ENCODE results near the gene ZNF350. TPM values are rescaled to one million over a fixed set of nuclear protein-coding genes. Genes with fewer than 3 reads are reported as not detected.
A peak's percentile ranks its signal among the peaks of the same experiment; 100 is the strongest.

Gene ZNF350
- total RNA-seq, 2 experiments from 2014 or later, result 37.6 to 39.2 TPM

- H3K4me1 Mint-ChIP-seq (ENCODE audit: low read depth), result peaks cover 36% of the 10 kb centered on the region
- TF ChIP-seq CTCF (IDR thresholded peaks at IDR 0.05), result no peak
- ATAC-seq (ENCODE audit: poor library complexity) (no peak), DNase-seq (no peak)
- H3K4me3 Mint-ChIP-seq, result peak overlapping the region; percentile 97
- peaks cover 24% of the 10 kb centered on the region for H3K9me3 Mint-ChIP-seq
- ChIA-PET CTCF (no interaction called here), POLR2A (no interaction called here)
- no peaks in the 10 kb centered on the region for H3K27me3 Mint-ChIP-seq
- peaks cover 17% of the 10 kb centered on the region for H3K4me1 ChIP-seq (ENCODE audit: insufficient read depth, low read length)
- peaks cover 21 to 49% of the 10 kb centered on the region in 2 experiments for H3K9me3 ChIP-seq (ENCODE audit: control insufficient read depth in 1 of 2, insufficient read depth in 1 of 2, low read length in 2 of 2)
- H3K4me3 ChIP-seq (ENCODE audit: low read length), result peak overlapping the region; percentile 78
- H3K27ac ChIP-seq (ENCODE audit: low read depth in 1 of 2, low read length in 2 of 2), result no peak overlapping the region
- intact Hi-C loops (cut with DNase I, micrococcal nuclease), result loop anchor here (1.0 to 10.0 kb wide), 6 partner anchors 24 to 333 kb away; partner anchors contain the start of genes ZNF350 (in 1 of the 2), ZNF577 (in 1 of the 2) and ZNF614 (in 1 of the 2)
- H3K27ac Mint-ChIP-seq, result peak overlapping the region; percentile 86
- no peaks in the 10 kb centered on the region for H3K27me3 ChIP-seq (ENCODE audit: control insufficient read depth in 1 of 2, insufficient read depth in 2 of 2, low read length in 2 of 2)
- H3K36me3 ChIP-seq (ENCODE audit: insufficient read depth, low read length), result peaks cover 24% of the 10 kb centered on the region
- H3K36me3 Mint-ChIP-seq (ENCODE audit: low read depth), result peaks cover 93% of the 10 kb centered on the region
Observed at GRCh38 chr19:51927859-51928258, 58.8 kb downstream of the ZNF350 start.

DNA sequence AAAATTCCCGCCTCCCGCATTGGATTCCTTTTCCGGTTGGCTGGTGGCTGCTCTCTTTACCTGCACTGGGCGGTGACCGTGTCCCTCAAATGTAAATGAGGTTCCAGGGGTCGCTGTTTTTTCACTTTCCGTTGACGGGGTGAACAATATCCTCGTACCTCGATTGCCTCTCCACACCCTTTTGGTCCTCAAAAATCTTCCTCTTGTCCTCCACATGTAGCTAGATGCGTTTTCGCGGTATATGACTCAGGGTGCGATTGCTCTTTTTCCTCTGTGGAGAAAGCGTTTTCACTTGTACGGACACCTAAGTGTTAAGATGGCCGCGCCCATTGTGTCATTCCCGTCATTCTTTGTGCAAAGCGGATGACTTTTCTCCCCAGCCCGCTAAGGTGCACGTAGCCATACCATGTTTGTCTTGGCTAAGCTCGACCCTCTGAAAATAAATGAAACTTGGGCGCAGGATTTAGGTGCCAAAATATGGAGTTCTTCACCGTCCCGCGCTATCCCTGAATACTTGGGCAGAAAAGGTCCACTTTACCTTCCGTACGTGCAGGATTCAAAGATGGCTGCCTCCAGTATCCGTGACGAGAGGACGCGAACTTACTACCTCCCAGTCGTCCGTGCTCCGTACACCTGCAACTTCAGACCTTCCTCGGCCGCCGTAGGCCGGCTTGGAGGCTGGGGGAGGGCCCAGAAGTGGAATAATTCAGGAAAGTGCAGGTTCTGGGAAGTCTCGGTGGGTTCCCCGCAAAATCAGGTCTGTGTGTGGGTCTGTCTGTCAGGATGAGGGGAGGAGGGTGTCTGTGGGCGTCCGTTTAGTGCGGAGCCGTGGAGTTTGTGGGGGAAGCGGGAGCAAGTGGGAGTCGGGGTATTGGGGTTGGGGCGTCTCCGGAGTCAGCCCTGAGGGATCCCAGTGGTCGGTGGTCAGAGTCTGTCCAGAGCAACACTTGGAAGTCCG, 59.6 kb downstream of the ZNF350 start, which contains the start of gene ZNF613:
Gene ZNF613, plus strand, starts transcription at position 689 of the 958 bp plus-strand sequence. CDS start 8,749 bp downstream, outside the sequence.
- POLR2A ChIA-PET, result interaction anchor here (0.7 to 1.1 kb wide), 4 partner anchors 23 to 263 kb away, joined by 3 to 4 read pairs (median 4); partner anchors contain the start of gene PPP2R1A
- ATAC-seq (ENCODE audit: poor library complexity), result peak; percentile 88
- Mint-ChIP-seq H3K36me3 (ENCODE audit: low read depth) (peaks cover 93% of the 10 kb centered on the region), H3K9me3 (peaks cover 24% of the 10 kb centered on the region), H3K27ac (peak within 1 kb of the TSS; percentile 86), H3K4me1 (ENCODE audit: low read depth) (peaks cover 36% of the 10 kb centered on the region), H3K27me3 (no peaks in the 10 kb centered on the region), H3K4me3 (peak within 1 kb of the TSS; percentile 97)
- CTCF ChIA-PET, result interaction anchor here (1.5 kb wide), 1 partner anchor 81 kb away, joined by 3 read pairs; the partner anchor contains the start of gene ZNF615
- Histone ChIP-seq H3K27me3 (ENCODE audit: control insufficient read depth in 1 of 2, insufficient read depth in 2 of 2, low read length in 2 of 2) (no peaks in the 10 kb centered on the region), H3K36me3 (ENCODE audit: insufficient read depth, low read length) (peaks cover 20% of the 10 kb centered on the region), H3K4me3 (ENCODE audit: low read length) (peak within 1 kb of the TSS; percentile 78), H3K9me3 (ENCODE audit: control insufficient read depth in 1 of 2, insufficient read depth in 1 of 2, low read length in 2 of 2) (peaks cover 22 to 49% of the 10 kb centered on the region in 2 experiments), H3K27ac (ENCODE audit: low read depth in 1 of 2, low read length in 2 of 2) (peak within 1 kb of the TSS; percentile 55 to 60), H3K4me1 (ENCODE audit: insufficient read depth, low read length) (peaks cover 17% of the 10 kb centered on the region)
- intact Hi-C loops (cut with DNase I, micrococcal nuclease), result loop anchor here (1.0 to 10.0 kb wide), 7 partner anchors 22 to 332 kb away; partner anchors contain the start of genes ZNF350 (in 1 of the 2), ZNF577 (in 1 of the 2), ZNF614 (in 1 of the 2) and ZNF649 (in 1 of the 2)
- peak; percentile 22 for TF ChIP-seq CTCF (IDR thresholded peaks at IDR 0.05)
- peak; percentile 72 to 93 (median 79) for DNase-seq

DNA sequence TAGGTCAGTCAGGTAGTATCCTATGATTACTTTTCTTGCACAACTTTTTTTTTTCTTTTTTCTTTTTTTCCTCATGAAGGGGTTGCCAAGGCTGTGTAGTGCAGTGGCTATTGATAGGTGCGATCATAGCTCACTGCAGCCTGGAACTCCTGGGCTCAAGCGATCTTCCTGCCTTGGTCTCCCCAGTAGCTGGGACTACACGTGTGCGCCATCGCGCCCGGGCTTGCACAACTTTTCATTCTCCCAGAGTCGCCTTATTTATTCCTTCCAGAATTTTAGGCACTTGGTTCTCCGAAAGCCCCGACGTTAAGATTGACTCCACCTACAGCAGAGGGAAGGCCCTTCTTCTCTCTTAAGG, 60.2 kb downstream of the ZNF350 start:
- Mint-ChIP-seq H3K4me3 (peak overlapping the region; percentile 97), H3K36me3 (ENCODE audit: low read depth) (peaks cover 93% of the 10 kb centered on the region), H3K4me1 (ENCODE audit: low read depth) (peaks cover 36% of the 10 kb centered on the region), H3K27me3 (no peaks in the 10 kb centered on the region), H3K27ac (peak overlapping the region; percentile 86), H3K9me3 (peaks cover 24% of the 10 kb centered on the region)
- intact Hi-C loops (cut with DNase I, micrococcal nuclease), result loop anchor here (1.0 to 10.0 kb wide), 5 partner anchors 21 to 332 kb away; partner anchors contain the start of genes ZNF577 (in 1 of the 2), ZNF614 (in 1 of the 2) and ZNF649 (in 1 of the 2)
- Histone ChIP-seq H3K36me3 (ENCODE audit: insufficient read depth, low read length) (peaks cover 14% of the 10 kb centered on the region), H3K9me3 (ENCODE audit: control insufficient read depth in 1 of 2, insufficient read depth in 1 of 2, low read length in 2 of 2) (peaks cover 22 to 49% of the 10 kb centered on the region in 2 experiments), H3K27me3 (ENCODE audit: control insufficient read depth in 1 of 2, insufficient read depth in 2 of 2, low read length in 2 of 2) (no peaks in the 10 kb centered on the region), H3K4me1 (ENCODE audit: insufficient read depth, low read length) (peaks cover 17% of the 10 kb centered on the region), H3K27ac (ENCODE audit: low read depth in 1 of 2, low read length in 2 of 2) (peak overlapping the region in 1 of 2 donors; percentile 55), H3K4me3 (ENCODE audit: low read length) (peak overlapping the region; percentile 78)
- no peak for ATAC-seq (ENCODE audit: poor library complexity)
- TF ChIP-seq CTCF (IDR thresholded peaks at IDR 0.05), result peak; percentile 12
- POLR2A ChIA-PET, result interaction anchor here (0.8 to 1.1 kb wide), 3 partner anchors 22 to 263 kb away, joined by 3 to 4 read pairs (median 3); partner anchors contain the start of gene PPP2R1A
- CTCF ChIA-PET, result interaction anchor here (1.5 kb wide), 1 partner anchor 81 kb away, joined by 3 read pairs; the partner anchor contains the start of gene ZNF615
- DNase-seq, result no peak

All from CD4-positive, alpha-beta T cell (primary cell).